H9 (cell line): ENCODE measurements around the gene HCRTR2. TPM values are rescaled to one million over a fixed set of nuclear protein-coding genes. Genes with fewer than 3 reads are reported as not detected.
A peak's percentile ranks its signal among the peaks of the same experiment; 100 is the strongest.

Source experiments
- DNase-seq: peaks from one replicate; pipeline ENCODE4 v3.0.0-alpha.2; 2017
- H2AFZ ChIP-seq: one replicate; pipeline ENCODE4 v1.6.1; 2013; ENCODE audit warnings: mild to moderate bottlenecking, low read length, control low read depth, moderate library complexity
- H2AK5ac ChIP-seq: 2 replicates; pipeline ENCODE4 v1.6.1; 2013; ENCODE audit warnings: low read length, control low read depth, mixed read lengths; ENCODE audit not compliant: insufficient read length
- H2BK120ac ChIP-seq: one replicate; pipeline ENCODE4 v1.6.1; 2013; ENCODE audit warnings: low read depth, mild to moderate bottlenecking, low read length, control low read depth, inconsistent platforms; ENCODE audit not compliant: poor library complexity, severe bottlenecking
- H2BK12ac ChIP-seq: 2 replicates; pipeline ENCODE4 v1.6.1; 2013; ENCODE audit warnings: low read length, control low read depth, mixed read lengths, low read depth; ENCODE audit not compliant: insufficient read length
- H2BK15ac ChIP-seq: 2 replicates; pipeline ENCODE4 v1.6.1; 2013; ENCODE audit warnings: low read depth, low read length, control low read depth
- H2BK20ac ChIP-seq: one replicate; pipeline ENCODE4 v1.6.1; 2013; ENCODE audit warnings: low read depth, mild to moderate bottlenecking, low read length, control low read depth, inconsistent platforms; ENCODE audit not compliant: poor library complexity, severe bottlenecking
- H2BK5ac ChIP-seq: 2 replicates; pipeline ENCODE4 v1.6.1; 2013; ENCODE audit warnings: low read length, control low read depth, mixed read lengths; ENCODE audit not compliant: insufficient read length
- H3K14ac ChIP-seq: 2 replicates; pipeline ENCODE4 v1.6.1; 2013; ENCODE audit warnings: low read length, control low read depth; ENCODE audit not compliant: insufficient read depth
- H3K18ac ChIP-seq: 2 replicates; pipeline ENCODE4 v1.6.1; 2013; ENCODE audit warnings: low read depth, mild to moderate bottlenecking, mixed read lengths, low read length, control low read depth; ENCODE audit not compliant: insufficient read length
- H3K23ac ChIP-seq: 2 replicates; pipeline ENCODE4 v1.6.1; 2013; ENCODE audit warnings: low read length, control low read depth, mixed read lengths, low read depth; ENCODE audit not compliant: insufficient read length
- H3K23me2 ChIP-seq: 2 replicates; pipeline ENCODE4 v1.6.1; 2013; ENCODE audit warnings: low read depth, mild to moderate bottlenecking, mixed read lengths, low read length, control low read depth; ENCODE audit not compliant: insufficient read length, poor library complexity, severe bottlenecking
- H3K27ac ChIP-seq: 2 replicates; pipeline ENCODE4 v1.5.1; 2013; ENCODE audit warnings: low read length, control low read depth, mixed read lengths, low read depth; ENCODE audit not compliant: insufficient read length
- H3K27me3 ChIP-seq: 2 replicates; pipeline ENCODE4 v1.6.1; 2013; ENCODE audit warnings: low read length, control low read depth, inconsistent platforms; ENCODE audit not compliant: insufficient read depth
- H3K4ac ChIP-seq: 2 replicates; pipeline ENCODE4 v1.6.1; 2013; ENCODE audit warnings: low read depth, mild to moderate bottlenecking, control low read depth, inconsistent platforms, low read length, moderate library complexity
- H3K4me1 ChIP-seq: 2 replicates; pipeline ENCODE4 v1.6.1; 2013; ENCODE audit warnings: low read length, control low read depth, inconsistent platforms; ENCODE audit not compliant: insufficient read depth
- H3K4me2 ChIP-seq: 2 replicates; pipeline ENCODE4 v1.6.1; 2013; ENCODE audit warnings: low read length, control low read depth, mixed read lengths; ENCODE audit not compliant: insufficient read length, insufficient read depth
- H3K56ac ChIP-seq: 2 replicates; pipeline ENCODE4 v1.6.1; 2013; ENCODE audit warnings: low read depth, mild to moderate bottlenecking, mixed read lengths, low read length, control low read depth; ENCODE audit not compliant: insufficient read length
- H3K79me1 ChIP-seq: 2 replicates; pipeline ENCODE4 v1.6.1; 2013; ENCODE audit warnings: low read depth, mild to moderate bottlenecking, moderate library complexity, low read length, control low read depth, inconsistent platforms; ENCODE audit not compliant: insufficient read depth, poor library complexity, severe bottlenecking
- H3K79me2 ChIP-seq: 2 replicates; pipeline ENCODE4 v1.6.1; 2013; ENCODE audit warnings: low read length, control low read depth, inconsistent platforms; ENCODE audit not compliant: insufficient read depth
- H3K9ac ChIP-seq: 2 replicates; pipeline ENCODE4 v1.6.1; 2013; ENCODE audit warnings: low read length, control low read depth, mixed read lengths; ENCODE audit not compliant: insufficient read length; ENCODE audit errors: extremely low read depth
- H3K9me3 ChIP-seq: one replicate; pipeline ENCODE4 v1.6.1; 2013; ENCODE audit warnings: low read depth, low read length, inconsistent platforms; ENCODE audit not compliant: control insufficient read depth
- H3T11ph ChIP-seq: one replicate; pipeline ENCODE4 v1.6.1; 2013; ENCODE audit warnings: mild to moderate bottlenecking, low read length, control low read depth, inconsistent platforms
- H4K20me1 ChIP-seq: one replicate; pipeline ENCODE4 v1.6.1; 2013; ENCODE audit not compliant: control insufficient read depth, insufficient read length, insufficient read depth
- H4K5ac ChIP-seq: 2 replicates; pipeline ENCODE4 v1.6.1; 2013; ENCODE audit warnings: low read depth, mild to moderate bottlenecking, mixed read lengths, low read length, control low read depth; ENCODE audit not compliant: insufficient read length
- H4K8ac ChIP-seq: replicated peaks from 2 replicates; pipeline ENCODE4 v1.6.1; 2013; ENCODE audit warnings: low read length, control low read depth, mixed read lengths, low read depth; ENCODE audit not compliant: insufficient read length
- H4K91ac ChIP-seq: 2 replicates; pipeline ENCODE4 v1.6.1; 2013; ENCODE audit warnings: low read depth, mild to moderate bottlenecking, moderate library complexity, mixed read lengths, low read length, control low read depth; ENCODE audit not compliant: insufficient read length
- H3K27ac Mint-ChIP-seq, 3 experiments: 2 replicates in 2 of 3; 3 replicates in 1 of 3; pipeline ENCODE4 v1.8.0; 2020 to 2021; ENCODE audit warnings: mixed read lengths in 3 of 3, mild to moderate bottlenecking in 1 of 3, moderate library complexity in 1 of 3
- H3K27me3 Mint-ChIP-seq: 2 replicates; pipeline ENCODE4 v1.8.0; 2021; ENCODE audit warnings: low read depth, mild to moderate bottlenecking, moderate library complexity, mixed read lengths
- H3K36me3 Mint-ChIP-seq, 3 experiments: 2 replicates in 2 of 3; 3 replicates in 1 of 3; pipeline ENCODE4 v1.8.0; 2020 to 2021; ENCODE audit warnings: low read depth in 3 of 3, mixed read lengths in 3 of 3; ENCODE audit not compliant: insufficient read depth in 1 of 3
- H3K4me1 Mint-ChIP-seq, 2 experiments: 2 replicates each; pipeline ENCODE4 v1.8.0; 2020; ENCODE audit warnings: mixed read lengths in 2 of 2
- H3K4me3 Mint-ChIP-seq, 2 experiments: 2 replicates in 1 of 2; 3 replicates in 1 of 2; pipeline ENCODE4 v1.8.0; 2020 to 2021; ENCODE audit warnings: mild to moderate bottlenecking in 2 of 2, mixed read lengths in 2 of 2, moderate library complexity in 1 of 2
- H3K9me3 Mint-ChIP-seq, 2 experiments: 2 replicates in 1 of 2; 3 replicates in 1 of 2; pipeline ENCODE4 v1.8.0; 2020; ENCODE audit warnings: mild to moderate bottlenecking in 2 of 2, mixed read lengths in 2 of 2, moderate library complexity in 1 of 2
- WGBS: extraction: QIAGEN DNeasy Blood & Tissue Kit; methylation state at CpG from one replicate; pipeline ENCODE4 v1.1.7; 2013; ENCODE audit warnings: missing lambda C conversion rate, low lambda C conversion rate, mixed read lengths; ENCODE audit not compliant: insufficient read length; ENCODE audit errors: extremely low coverage; 5-methylcytosine and 5-hydroxymethylcytosine counted together
- total RNA-seq: library from RNA; stranded (reverse); gene quantifications from 2 replicates; pipeline ENCODE4 v1.2.1, GENCODE V29; 2021
- TF ChIP-seq, protein P1 (sequence below): fragments of 200-600 bp; sonication (generic); conservative IDR thresholded peaks from 3 replicates; pipeline ENCODE4 v1.8.0; 2021; ENCODE audit warnings: antibody characterized with exemption, mild to moderate bottlenecking

HCRTR2 gene
- total RNA-seq, 1 experiment from 2014 or later, result not detected

DNA sequence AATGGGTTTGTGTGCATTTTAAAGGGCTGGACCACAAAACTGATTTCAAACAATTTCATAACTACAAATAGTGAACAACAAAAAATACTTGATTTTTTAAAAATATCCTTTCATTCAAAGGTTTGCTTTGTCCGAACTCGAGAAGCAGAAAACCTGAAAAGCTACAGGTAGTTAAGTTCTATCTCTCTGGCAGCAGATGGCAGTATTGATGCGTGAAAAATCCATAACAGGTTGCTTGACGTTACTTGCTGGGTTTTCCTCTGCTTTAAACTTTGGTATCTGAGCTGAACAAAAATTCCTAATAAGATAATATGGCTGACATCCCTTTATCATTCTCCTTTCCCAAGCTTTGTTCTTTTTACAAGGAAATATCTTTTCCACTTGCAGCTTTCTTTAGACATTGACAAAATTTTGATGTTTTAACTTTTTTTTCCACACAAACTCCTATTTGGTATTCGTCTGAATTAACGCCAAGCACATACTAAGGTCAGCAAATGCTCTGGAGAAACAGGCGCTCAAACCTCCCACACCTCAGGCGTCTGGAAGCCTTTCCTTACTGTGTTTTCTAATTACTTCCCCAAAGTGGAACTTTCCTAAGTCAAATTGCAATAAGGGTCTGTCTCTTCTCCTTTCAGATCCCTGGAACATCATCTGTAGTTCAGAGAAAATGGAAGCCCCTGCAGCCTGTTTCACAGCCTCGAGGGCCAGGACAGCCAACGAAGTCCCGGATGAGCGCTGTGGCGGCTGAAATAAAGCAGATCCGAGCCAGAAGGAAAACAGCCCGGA is 102.6 kb downstream of the HCRTR2 start:
- no peak overlapping the region for H2BK12ac ChIP-seq
- Mint-ChIP-seq H3K9me3 (no peaks in the 10 kb centered on the region), H3K36me3 (no peaks in the 10 kb centered on the region), H3K4me1 (peaks cover 16% of the 10 kb centered on the region in 2 experiments), H3K27ac (peak overlapping the region in 2 of 3 experiments; percentile 22 to 81; a peak in 4 of 7 replicates), H3K27me3 (no peaks in the 10 kb centered on the region), H3K4me3 (peak overlapping the region; percentile 22 to 33; a peak in 1 of 5 replicates)
- no CpG with 5 or more reads among the region's 15 CpGs for WGBS
- no peak overlapping the region for H2BK5ac ChIP-seq
- H3K14ac ChIP-seq, result no peak overlapping the region
- H4K91ac ChIP-seq, result no peak overlapping the region
- no peaks in the 10 kb centered on the region for H3K23me2 ChIP-seq
- no peak overlapping the region for H2AK5ac ChIP-seq
- no peak overlapping the region for H2AFZ ChIP-seq
- H3K9ac ChIP-seq, result no peak overlapping the region
- H3K79me2 ChIP-seq, result no peaks in the 10 kb centered on the region
- peaks cover 7% of the 10 kb centered on the region; the same call in 1 of the 2 replicates for H3K4me1 ChIP-seq
- H2BK20ac ChIP-seq, result no peak overlapping the region
- H2BK120ac ChIP-seq, result no peak overlapping the region
- no peak overlapping the region for H3T11ph ChIP-seq
- H3K56ac ChIP-seq, result no peak overlapping the region
- H4K5ac ChIP-seq, result no peak overlapping the region
- no peak overlapping the region for H2BK15ac ChIP-seq
- TF ChIP-seq, protein P1, sequence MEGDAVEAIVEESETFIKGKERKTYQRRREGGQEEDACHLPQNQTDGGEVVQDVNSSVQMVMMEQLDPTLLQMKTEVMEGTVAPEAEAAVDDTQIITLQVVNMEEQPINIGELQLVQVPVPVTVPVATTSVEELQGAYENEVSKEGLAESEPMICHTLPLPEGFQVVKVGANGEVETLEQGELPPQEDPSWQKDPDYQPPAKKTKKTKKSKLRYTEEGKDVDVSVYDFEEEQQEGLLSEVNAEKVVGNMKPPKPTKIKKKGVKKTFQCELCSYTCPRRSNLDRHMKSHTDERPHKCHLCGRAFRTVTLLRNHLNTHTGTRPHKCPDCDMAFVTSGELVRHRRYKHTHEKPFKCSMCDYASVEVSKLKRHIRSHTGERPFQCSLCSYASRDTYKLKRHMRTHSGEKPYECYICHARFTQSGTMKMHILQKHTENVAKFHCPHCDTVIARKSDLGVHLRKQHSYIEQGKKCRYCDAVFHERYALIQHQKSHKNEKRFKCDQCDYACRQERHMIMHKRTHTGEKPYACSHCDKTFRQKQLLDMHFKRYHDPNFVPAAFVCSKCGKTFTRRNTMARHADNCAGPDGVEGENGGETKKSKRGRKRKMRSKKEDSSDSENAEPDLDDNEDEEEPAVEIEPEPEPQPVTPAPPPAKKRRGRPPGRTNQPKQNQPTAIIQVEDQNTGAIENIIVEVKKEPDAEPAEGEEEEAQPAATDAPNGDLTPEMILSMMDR, result peak; percentile 80
- no peaks in the 10 kb centered on the region for H4K20me1 ChIP-seq
- no peaks in the 10 kb centered on the region for H3K79me1 ChIP-seq
- peak; percentile 54 for DNase-seq
- H3K27me3 ChIP-seq, result no peaks in the 10 kb centered on the region
- no peaks in the 10 kb centered on the region for H3K9me3 ChIP-seq
- H4K8ac ChIP-seq, result no peak overlapping the region
- H3K23ac ChIP-seq, result no peak overlapping the region
- H3K4me2 ChIP-seq, result peak overlapping the region; percentile 24
- H3K18ac ChIP-seq, result no peak overlapping the region
- no peak overlapping the region for H3K4ac ChIP-seq
- H3K27ac ChIP-seq, result no peak overlapping the region
